Liver (tissue), 9 donors: Measurements from ENCODE around the gene SLC49A3. TPM values are rescaled to one million over a fixed set of nuclear protein-coding genes. Genes with fewer than 3 reads are reported as not detected.

Experiments
- DNase-seq: peaks from one replicate; pipeline ENCODE4 v3.0.0-alpha.2; 2017; ENCODE audit warnings: low spot score
- H3K27ac ChIP-seq, 2 donors: one replicate each; pipeline ENCODE4 v1.7.0; 2013; ENCODE audit warnings: inconsistent platforms in 2 of 2, low read length in 2 of 2, control low read depth in 1 of 2, low read depth in 1 of 2, mild to moderate bottlenecking in 1 of 2
- H3K27me3 ChIP-seq, 4 donors: one replicate each; pipeline versions ENCODE4 v1.6.1 to v1.7.0; 2013; ENCODE audit warnings: low read length in 3 of 4, inconsistent platforms in 1 of 4, mild to moderate bottlenecking in 1 of 4, moderate library complexity in 1 of 4; ENCODE audit not compliant: control insufficient read depth in 4 of 4, insufficient read depth in 4 of 4
- H3K36me3 ChIP-seq, 4 donors: one replicate each; pipeline versions ENCODE4 v1.6.1 to v1.7.0; 2013; ENCODE audit warnings: low read length in 3 of 4, mild to moderate bottlenecking in 3 of 4, low read depth in 1 of 4, moderate library complexity in 1 of 4; ENCODE audit not compliant: control insufficient read depth in 4 of 4, insufficient read depth in 3 of 4
- H3K4me1 ChIP-seq, 4 donors: one replicate each; pipeline versions ENCODE4 v1.6.1 to v1.7.0; 2013; ENCODE audit warnings: low read length in 3 of 4, mild to moderate bottlenecking in 3 of 4, moderate library complexity in 1 of 4; ENCODE audit not compliant: control insufficient read depth in 4 of 4, insufficient read depth in 4 of 4
- H3K4me3 ChIP-seq, 3 donors: one replicate each; pipeline versions ENCODE4 v1.6.1 to v1.7.0; 2013; ENCODE audit warnings: low read length in 3 of 3, control low read depth in 1 of 3, low read depth in 1 of 3, mild to moderate bottlenecking in 1 of 3
- H3K9ac ChIP-seq, 2 donors: one replicate each; pipeline ENCODE4 v1.7.0; 2013; ENCODE audit warnings: low read length in 2 of 2, mild to moderate bottlenecking in 2 of 2, moderate library complexity in 2 of 2, control low read depth in 1 of 2, low read depth in 1 of 2
- H3K9me3 ChIP-seq, 4 donors: one replicate each; pipeline versions ENCODE4 v1.6.1 to v1.7.0; 2013; ENCODE audit warnings: low read length in 3 of 4; ENCODE audit not compliant: control insufficient read depth in 4 of 4
- EGR1 ChIP-seq, 2 donors: IDR thresholded peaks; 2 replicates each; pipeline ENCODE4 v1.6.1; 2016 to 2018; ENCODE audit warnings: antibody characterized with exemption in 2 of 2, low read depth in 2 of 2
- FOXA1 ChIP-seq: IDR thresholded peaks from 2 replicates; pipeline ENCODE4 v1.6.1; 2016; ENCODE audit warnings: antibody characterized with exemption
- FOXA2 ChIP-seq: IDR thresholded peaks from 2 replicates; pipeline ENCODE4 v1.6.1; 2016; ENCODE audit warnings: antibody characterized with exemption
- HNF4G ChIP-seq: IDR thresholded peaks from 2 replicates; pipeline ENCODE4 v1.6.1; 2016; ENCODE audit warnings: antibody characterized with exemption
- JUND ChIP-seq, 2 donors: IDR thresholded peaks; 2 replicates each; pipeline ENCODE4 v1.6.1; 2016; ENCODE audit warnings: antibody characterized with exemption in 2 of 2
- NR2F2 ChIP-seq: IDR thresholded peaks from 2 replicates; pipeline ENCODE4 v1.6.1; 2016; ENCODE audit warnings: antibody characterized with exemption
- RAD21 ChIP-seq, 2 donors: IDR thresholded peaks; 2 replicates each; pipeline ENCODE4 v1.6.1; 2016; ENCODE audit warnings: antibody characterized with exemption in 2 of 2, mild to moderate bottlenecking in 2 of 2
- RXRA ChIP-seq, 2 donors: IDR thresholded peaks; 2 replicates each; pipeline ENCODE4 v1.6.1; 2017 to 2018; ENCODE audit warnings: antibody characterized with exemption in 2 of 2, mild to moderate bottlenecking in 1 of 2
- SP1 ChIP-seq: IDR thresholded peaks from 2 replicates; pipeline ENCODE4 v1.6.1; 2018; ENCODE audit warnings: antibody characterized with exemption, mild to moderate bottlenecking
- TAF1 ChIP-seq: conservative IDR thresholded peaks from 2 replicates; pipeline ENCODE4 v1.6.1; 2016; ENCODE audit warnings: antibody characterized with exemption, mild to moderate bottlenecking
- YY1 ChIP-seq: IDR thresholded peaks from 2 replicates; pipeline ENCODE4 v1.6.1; 2016; ENCODE audit warnings: antibody characterized with exemption, mild to moderate bottlenecking
- WGBS: extraction: QIAGEN DNeasy Blood & Tissue Kit; methylation state at CpG from one replicate; pipeline ENCODE4 v1.1.7; 2013; 5-methylcytosine and 5-hydroxymethylcytosine counted together
- polyA plus RNA-seq, 2 donors: library from polyadenylated mRNA; stranded (reverse) in 1 of 2; unstranded in 1 of 2; fragments of 200-250 nt in 1 of 2; fragments of >200 nt in 1 of 2; fragmentation: Nextera tagmentation in 1 of 2; extraction: Ambion mirVana in 1 of 2; gene quantifications; one replicate each; pipeline versions ENCODE4 v1.2.1 to v1.2.3, GENCODE V29; 2013 to 2015
- total RNA-seq, 2 donors: library from RNA; depleted of rRNA; stranded (reverse); fragments of >200 nt; gene quantifications; one replicate each; pipeline ENCODE4 v1.2.3, GENCODE V29; 2014
- TF ChIP-seq, protein P1 (sequence below): IDR thresholded peaks from 2 replicates; pipeline ENCODE4 v1.6.1; 2016; ENCODE audit warnings: antibody characterized with exemption, mild to moderate bottlenecking
- TF ChIP-seq, protein P2 (sequence below): IDR thresholded peaks from 2 replicates; pipeline ENCODE4 v1.6.1; 2016; ENCODE audit warnings: antibody characterized with exemption
- TF ChIP-seq, protein P3 (sequence below): fragments of 150-350 bp; IDR thresholded peaks from 2 replicates; pipeline ENCODE4 v1.5.1; 2017; ENCODE audit warnings: improper control_type of control experiment, low read depth, low read length; ENCODE audit not compliant: missing input control
- donor health status: healthy.
- donor health status: healthy.
- donor health status: healthy.
- donor health status: healthy.
- donor health status: healthy.

Gene SLC49A3
- total and polyA plus RNA-seq, 4 donors, result 0.40 to 3.6 (median 2.0) TPM

DNA sequence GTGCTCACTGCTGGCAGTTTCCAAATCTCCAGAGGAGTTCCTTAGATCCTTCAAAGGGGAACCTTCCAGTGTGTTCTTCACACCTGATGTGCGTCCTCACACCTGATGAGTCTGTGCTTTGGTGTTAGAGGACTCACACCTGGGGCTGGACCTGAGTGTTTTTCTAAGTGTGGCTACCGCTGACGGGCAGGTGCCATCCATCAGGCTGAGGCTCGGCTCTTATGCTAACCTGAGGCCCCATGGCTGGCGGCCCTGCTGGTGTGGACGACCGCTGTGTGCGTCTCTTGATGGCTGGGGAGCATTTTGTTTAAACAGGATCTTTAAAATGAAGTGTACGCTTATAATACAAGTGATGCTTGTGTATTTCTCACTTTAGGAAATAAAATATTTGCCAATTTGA, 45.1 kb upstream of the SLC49A3 start:
- TF ChIP-seq NR2F2 (no peak), RAD21 (IDR thresholded peaks at IDR 0.05) (no peak), RXRA (IDR thresholded peaks at IDR 0.05) (no peak), FOXA2 (no peak), FOXA1 (no peak), TAF1 (no peak), YY1 (no peak), JUND (IDR thresholded peaks at IDR 0.05) (no peak)
- TF ChIP-seq, protein P1, sequence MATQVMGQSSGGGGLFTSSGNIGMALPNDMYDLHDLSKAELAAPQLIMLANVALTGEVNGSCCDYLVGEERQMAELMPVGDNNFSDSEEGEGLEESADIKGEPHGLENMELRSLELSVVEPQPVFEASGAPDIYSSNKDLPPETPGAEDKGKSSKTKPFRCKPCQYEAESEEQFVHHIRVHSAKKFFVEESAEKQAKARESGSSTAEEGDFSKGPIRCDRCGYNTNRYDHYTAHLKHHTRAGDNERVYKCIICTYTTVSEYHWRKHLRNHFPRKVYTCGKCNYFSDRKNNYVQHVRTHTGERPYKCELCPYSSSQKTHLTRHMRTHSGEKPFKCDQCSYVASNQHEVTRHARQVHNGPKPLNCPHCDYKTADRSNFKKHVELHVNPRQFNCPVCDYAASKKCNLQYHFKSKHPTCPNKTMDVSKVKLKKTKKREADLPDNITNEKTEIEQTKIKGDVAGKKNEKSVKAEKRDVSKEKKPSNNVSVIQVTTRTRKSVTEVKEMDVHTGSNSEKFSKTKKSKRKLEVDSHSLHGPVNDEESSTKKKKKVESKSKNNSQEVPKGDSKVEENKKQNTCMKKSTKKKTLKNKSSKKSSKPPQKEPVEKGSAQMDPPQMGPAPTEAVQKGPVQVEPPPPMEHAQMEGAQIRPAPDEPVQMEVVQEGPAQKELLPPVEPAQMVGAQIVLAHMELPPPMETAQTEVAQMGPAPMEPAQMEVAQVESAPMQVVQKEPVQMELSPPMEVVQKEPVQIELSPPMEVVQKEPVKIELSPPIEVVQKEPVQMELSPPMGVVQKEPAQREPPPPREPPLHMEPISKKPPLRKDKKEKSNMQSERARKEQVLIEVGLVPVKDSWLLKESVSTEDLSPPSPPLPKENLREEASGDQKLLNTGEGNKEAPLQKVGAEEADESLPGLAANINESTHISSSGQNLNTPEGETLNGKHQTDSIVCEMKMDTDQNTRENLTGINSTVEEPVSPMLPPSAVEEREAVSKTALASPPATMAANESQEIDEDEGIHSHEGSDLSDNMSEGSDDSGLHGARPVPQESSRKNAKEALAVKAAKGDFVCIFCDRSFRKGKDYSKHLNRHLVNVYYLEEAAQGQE, result no peak
- TF ChIP-seq, protein P2, sequence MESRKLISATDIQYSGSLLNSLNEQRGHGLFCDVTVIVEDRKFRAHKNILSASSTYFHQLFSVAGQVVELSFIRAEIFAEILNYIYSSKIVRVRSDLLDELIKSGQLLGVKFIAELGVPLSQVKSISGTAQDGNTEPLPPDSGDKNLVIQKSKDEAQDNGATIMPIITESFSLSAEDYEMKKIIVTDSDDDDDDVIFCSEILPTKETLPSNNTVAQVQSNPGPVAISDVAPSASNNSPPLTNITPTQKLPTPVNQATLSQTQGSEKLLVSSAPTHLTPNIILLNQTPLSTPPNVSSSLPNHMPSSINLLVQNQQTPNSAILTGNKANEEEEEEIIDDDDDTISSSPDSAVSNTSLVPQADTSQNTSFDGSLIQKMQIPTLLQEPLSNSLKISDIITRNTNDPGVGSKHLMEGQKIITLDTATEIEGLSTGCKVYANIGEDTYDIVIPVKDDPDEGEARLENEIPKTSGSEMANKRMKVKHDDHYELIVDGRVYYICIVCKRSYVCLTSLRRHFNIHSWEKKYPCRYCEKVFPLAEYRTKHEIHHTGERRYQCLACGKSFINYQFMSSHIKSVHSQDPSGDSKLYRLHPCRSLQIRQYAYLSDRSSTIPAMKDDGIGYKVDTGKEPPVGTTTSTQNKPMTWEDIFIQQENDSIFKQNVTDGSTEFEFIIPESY, result no peak
- TF ChIP-seq, protein P3, sequence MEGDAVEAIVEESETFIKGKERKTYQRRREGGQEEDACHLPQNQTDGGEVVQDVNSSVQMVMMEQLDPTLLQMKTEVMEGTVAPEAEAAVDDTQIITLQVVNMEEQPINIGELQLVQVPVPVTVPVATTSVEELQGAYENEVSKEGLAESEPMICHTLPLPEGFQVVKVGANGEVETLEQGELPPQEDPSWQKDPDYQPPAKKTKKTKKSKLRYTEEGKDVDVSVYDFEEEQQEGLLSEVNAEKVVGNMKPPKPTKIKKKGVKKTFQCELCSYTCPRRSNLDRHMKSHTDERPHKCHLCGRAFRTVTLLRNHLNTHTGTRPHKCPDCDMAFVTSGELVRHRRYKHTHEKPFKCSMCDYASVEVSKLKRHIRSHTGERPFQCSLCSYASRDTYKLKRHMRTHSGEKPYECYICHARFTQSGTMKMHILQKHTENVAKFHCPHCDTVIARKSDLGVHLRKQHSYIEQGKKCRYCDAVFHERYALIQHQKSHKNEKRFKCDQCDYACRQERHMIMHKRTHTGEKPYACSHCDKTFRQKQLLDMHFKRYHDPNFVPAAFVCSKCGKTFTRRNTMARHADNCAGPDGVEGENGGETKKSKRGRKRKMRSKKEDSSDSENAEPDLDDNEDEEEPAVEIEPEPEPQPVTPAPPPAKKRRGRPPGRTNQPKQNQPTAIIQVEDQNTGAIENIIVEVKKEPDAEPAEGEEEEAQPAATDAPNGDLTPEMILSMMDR, result no peak
- H3K36me3 ChIP-seq, result peaks cover 28 to 60% (median 37%) of the 10 kb centered on the region in 4 donors
- H3K9me3 ChIP-seq, result no peaks in the 10 kb centered on the region
- no peak for DNase-seq
- H3K9ac ChIP-seq, result no peak overlapping the region
- H3K27ac ChIP-seq, result no peak overlapping the region
- H3K27me3 ChIP-seq, result no peaks in the 10 kb centered on the region
- H3K4me1 ChIP-seq, result no peaks in the 10 kb centered on the region
- no peak overlapping the region for H3K4me3 ChIP-seq
- 96% methylated on average over 9 of the region's 9 CpGs for WGBS

DNA sequence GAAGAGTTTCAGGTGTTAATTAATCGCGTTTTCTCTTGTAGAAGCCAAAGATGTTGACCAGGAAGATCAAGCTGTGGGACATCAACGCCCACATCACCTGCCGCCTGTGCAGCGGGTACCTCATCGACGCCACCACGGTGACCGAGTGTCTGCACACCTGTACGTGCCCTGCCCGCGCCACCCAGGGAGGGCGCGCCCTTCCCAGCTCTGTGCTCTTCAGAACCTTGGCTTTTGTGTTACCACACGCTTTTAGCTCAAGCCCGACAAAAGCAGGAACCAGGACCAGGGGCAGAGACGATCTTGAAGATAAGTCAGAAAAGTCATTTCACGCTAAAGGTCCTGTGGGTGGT, 44.7 kb upstream of the SLC49A3 start:
- 96% methylated on average over 18 of the region's 18 CpGs for WGBS
- Histone ChIP-seq H3K4me3 (no peak overlapping the region), H3K36me3 (peaks cover 28 to 57% (median 36%) of the 10 kb centered on the region in 4 donors), H3K27ac (no peak overlapping the region), H3K9ac (no peak overlapping the region), H3K9me3 (no peaks in the 10 kb centered on the region), H3K4me1 (no peaks in the 10 kb centered on the region), H3K27me3 (no peaks in the 10 kb centered on the region)
- DNase-seq, result no peak
- TF ChIP-seq FOXA1, result no peak
- TF ChIP-seq TAF1, result no peak
- no peak for TF ChIP-seq JUND (IDR thresholded peaks at IDR 0.05)
- no peak for TF ChIP-seq RXRA (IDR thresholded peaks at IDR 0.05)
- TF ChIP-seq EGR1 (IDR thresholded peaks at IDR 0.05; ENCODE audit: low read depth in 2 of 2), result no peak
- TF ChIP-seq, protein P2, result no peak
- TF ChIP-seq, protein P1, result no peak
- no peak for TF ChIP-seq NR2F2
- TF ChIP-seq, protein P3, result no peak
- TF ChIP-seq SP1, result no peak
- TF ChIP-seq HNF4G, result no peak
